ENCODE measurements around the gene KBTBD4. TPM values are rescaled to one million over a fixed set of nuclear protein-coding genes. Genes with fewer than 3 reads are reported as not detected.

KBTBD4 gene
- total RNA-seq, 1 experiment from 2014 or later: 12.3 TPM

DNA sequence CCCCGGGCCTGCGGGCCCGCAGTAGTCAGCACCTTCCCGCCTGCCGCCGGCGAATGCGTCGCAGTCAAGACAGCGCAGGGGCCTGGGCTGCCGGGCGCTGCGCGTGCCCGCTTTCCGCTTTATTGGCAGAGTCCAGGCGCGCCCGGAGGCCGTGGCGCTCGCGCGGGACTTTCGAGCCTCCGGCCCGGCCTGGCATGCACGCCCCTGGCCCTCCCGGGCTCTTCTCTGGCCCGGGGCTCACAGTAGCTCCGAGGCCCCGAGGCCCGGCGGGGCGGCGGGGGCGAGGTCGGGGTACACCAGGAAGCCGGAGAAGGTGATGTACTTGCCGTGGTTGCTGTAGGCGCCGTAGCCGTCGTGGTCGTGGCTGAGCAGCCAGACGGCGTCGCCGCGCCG, 10.8 kb upstream of the KBTBD4 start (continued):
- TF ChIP-seq NFATC4 (CRISPR knock-in tag; IDR thresholded peaks at IDR 0.05): no peak
- TF ChIP-seq NR2C2 (CRISPR knock-in tag; IDR thresholded peaks at IDR 0.05): no peak
- TF ChIP-seq, protein P1, sequence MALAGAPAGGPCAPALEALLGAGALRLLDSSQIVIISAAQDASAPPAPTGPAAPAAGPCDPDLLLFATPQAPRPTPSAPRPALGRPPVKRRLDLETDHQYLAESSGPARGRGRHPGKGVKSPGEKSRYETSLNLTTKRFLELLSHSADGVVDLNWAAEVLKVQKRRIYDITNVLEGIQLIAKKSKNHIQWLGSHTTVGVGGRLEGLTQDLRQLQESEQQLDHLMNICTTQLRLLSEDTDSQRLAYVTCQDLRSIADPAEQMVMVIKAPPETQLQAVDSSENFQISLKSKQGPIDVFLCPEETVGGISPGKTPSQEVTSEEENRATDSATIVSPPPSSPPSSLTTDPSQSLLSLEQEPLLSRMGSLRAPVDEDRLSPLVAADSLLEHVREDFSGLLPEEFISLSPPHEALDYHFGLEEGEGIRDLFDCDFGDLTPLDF (CRISPR knock-in tag; IDR thresholded peaks at IDR 0.05): no peak
- no peak for TF ChIP-seq OVOL2 (CRISPR knock-in tag; IDR thresholded peaks at IDR 0.05; ENCODE audit: borderline replicate concordance)
- TF ChIP-seq FOXJ3 (CRISPR knock-in tag; IDR thresholded peaks at IDR 0.05; ENCODE audit: borderline replicate concordance): no peak
- no peak for TF ChIP-seq NFE2L1 (CRISPR knock-in tag; IDR thresholded peaks at IDR 0.05)
- TF ChIP-seq IRF2 (CRISPR knock-in tag; IDR thresholded peaks at IDR 0.05; ENCODE audit: borderline replicate concordance, low read depth): no peak
- TF ChIP-seq JUN (CRISPR knock-in tag; IDR thresholded peaks at IDR 0.05): no peak
- TF ChIP-seq, protein P2, sequence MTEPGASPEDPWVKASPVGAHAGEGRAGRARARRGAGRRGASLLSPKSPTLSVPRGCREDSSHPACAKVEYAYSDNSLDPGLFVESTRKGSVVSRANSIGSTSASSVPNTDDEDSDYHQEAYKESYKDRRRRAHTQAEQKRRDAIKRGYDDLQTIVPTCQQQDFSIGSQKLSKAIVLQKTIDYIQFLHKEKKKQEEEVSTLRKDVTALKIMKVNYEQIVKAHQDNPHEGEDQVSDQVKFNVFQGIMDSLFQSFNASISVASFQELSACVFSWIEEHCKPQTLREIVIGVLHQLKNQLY (CRISPR knock-in tag; IDR thresholded peaks at IDR 0.05): no peak
- no peak for TF ChIP-seq GRHL2 (CRISPR knock-in tag; IDR thresholded peaks at IDR 0.05; ENCODE audit: insufficient replicate concordance, severe bottlenecking)
- TF ChIP-seq, protein P3, sequence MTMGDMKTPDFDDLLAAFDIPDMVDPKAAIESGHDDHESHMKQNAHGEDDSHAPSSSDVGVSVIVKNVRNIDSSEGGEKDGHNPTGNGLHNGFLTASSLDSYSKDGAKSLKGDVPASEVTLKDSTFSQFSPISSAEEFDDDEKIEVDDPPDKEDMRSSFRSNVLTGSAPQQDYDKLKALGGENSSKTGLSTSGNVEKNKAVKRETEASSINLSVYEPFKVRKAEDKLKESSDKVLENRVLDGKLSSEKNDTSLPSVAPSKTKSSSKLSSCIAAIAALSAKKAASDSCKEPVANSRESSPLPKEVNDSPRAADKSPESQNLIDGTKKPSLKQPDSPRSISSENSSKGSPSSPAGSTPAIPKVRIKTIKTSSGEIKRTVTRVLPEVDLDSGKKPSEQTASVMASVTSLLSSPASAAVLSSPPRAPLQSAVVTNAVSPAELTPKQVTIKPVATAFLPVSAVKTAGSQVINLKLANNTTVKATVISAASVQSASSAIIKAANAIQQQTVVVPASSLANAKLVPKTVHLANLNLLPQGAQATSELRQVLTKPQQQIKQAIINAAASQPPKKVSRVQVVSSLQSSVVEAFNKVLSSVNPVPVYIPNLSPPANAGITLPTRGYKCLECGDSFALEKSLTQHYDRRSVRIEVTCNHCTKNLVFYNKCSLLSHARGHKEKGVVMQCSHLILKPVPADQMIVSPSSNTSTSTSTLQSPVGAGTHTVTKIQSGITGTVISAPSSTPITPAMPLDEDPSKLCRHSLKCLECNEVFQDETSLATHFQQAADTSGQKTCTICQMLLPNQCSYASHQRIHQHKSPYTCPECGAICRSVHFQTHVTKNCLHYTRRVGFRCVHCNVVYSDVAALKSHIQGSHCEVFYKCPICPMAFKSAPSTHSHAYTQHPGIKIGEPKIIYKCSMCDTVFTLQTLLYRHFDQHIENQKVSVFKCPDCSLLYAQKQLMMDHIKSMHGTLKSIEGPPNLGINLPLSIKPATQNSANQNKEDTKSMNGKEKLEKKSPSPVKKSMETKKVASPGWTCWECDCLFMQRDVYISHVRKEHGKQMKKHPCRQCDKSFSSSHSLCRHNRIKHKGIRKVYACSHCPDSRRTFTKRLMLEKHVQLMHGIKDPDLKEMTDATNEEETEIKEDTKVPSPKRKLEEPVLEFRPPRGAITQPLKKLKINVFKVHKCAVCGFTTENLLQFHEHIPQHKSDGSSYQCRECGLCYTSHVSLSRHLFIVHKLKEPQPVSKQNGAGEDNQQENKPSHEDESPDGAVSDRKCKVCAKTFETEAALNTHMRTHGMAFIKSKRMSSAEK (CRISPR knock-in tag; IDR thresholded peaks at IDR 0.05; ENCODE audit: borderline replicate concordance): no peak

DNA sequence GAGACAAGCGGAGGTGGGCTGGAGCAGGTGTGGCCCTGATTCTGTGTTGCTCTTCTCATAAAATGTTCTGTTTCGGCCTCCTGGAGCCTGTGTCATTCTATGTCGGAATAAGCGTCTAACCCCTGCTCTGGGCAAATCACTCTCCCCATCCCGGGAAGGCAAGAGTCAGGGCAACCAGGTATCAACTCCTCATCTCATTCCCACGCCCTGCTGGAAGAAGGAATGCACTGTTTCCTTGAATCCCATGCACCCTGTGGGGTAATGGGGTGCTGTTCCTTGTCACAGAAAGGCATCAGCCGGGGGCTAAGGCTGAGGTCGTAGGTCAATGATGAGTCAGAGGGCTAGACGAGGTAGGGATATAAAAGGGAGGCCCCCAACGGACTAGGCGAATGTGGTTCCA, 10.3 kb upstream of the KBTBD4 start:
- no peak for ATAC-seq
- Mint-ChIP-seq H3K27me3 (ENCODE audit: low read depth) (peaks cover 47% of the 10 kb centered on the region), H3K4me3 (no peak overlapping the region), H3K36me3 (peaks cover 11% of the 10 kb centered on the region), H3K4me1 (peaks cover 20% of the 10 kb centered on the region), H3K27ac (no peak overlapping the region), H3K9me3 (no peaks in the 10 kb centered on the region)
- ChIA-PET POLR2A (no interaction called here), CTCF (no interaction called here)
- TF ChIP-seq ETV6 (CRISPR knock-in tag; IDR thresholded peaks at IDR 0.05): no peak
- TF ChIP-seq ZNF416 (CRISPR knock-in tag; IDR thresholded peaks at IDR 0.05): no peak
- TF ChIP-seq, protein P1 (CRISPR knock-in tag; IDR thresholded peaks at IDR 0.05): no peak
- TF ChIP-seq MXD4 (CRISPR knock-in tag; IDR thresholded peaks at IDR 0.05; ENCODE audit: borderline replicate concordance): no peak
- TF ChIP-seq HMGA2 (CRISPR knock-in tag; IDR thresholded peaks at IDR 0.05): no peak
- TF ChIP-seq, protein P4, sequence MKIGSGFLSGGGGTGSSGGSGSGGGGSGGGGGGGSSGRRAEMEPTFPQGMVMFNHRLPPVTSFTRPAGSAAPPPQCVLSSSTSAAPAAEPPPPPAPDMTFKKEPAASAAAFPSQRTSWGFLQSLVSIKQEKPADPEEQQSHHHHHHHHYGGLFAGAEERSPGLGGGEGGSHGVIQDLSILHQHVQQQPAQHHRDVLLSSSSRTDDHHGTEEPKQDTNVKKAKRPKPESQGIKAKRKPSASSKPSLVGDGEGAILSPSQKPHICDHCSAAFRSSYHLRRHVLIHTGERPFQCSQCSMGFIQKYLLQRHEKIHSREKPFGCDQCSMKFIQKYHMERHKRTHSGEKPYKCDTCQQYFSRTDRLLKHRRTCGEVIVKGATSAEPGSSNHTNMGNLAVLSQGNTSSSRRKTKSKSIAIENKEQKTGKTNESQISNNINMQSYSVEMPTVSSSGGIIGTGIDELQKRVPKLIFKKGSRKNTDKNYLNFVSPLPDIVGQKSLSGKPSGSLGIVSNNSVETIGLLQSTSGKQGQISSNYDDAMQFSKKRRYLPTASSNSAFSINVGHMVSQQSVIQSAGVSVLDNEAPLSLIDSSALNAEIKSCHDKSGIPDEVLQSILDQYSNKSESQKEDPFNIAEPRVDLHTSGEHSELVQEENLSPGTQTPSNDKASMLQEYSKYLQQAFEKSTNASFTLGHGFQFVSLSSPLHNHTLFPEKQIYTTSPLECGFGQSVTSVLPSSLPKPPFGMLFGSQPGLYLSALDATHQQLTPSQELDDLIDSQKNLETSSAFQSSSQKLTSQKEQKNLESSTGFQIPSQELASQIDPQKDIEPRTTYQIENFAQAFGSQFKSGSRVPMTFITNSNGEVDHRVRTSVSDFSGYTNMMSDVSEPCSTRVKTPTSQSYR (CRISPR knock-in tag; IDR thresholded peaks at IDR 0.05): no peak
- TF ChIP-seq TEAD4 (CRISPR knock-in tag; IDR thresholded peaks at IDR 0.05): no peak
- TF ChIP-seq, protein P5, sequence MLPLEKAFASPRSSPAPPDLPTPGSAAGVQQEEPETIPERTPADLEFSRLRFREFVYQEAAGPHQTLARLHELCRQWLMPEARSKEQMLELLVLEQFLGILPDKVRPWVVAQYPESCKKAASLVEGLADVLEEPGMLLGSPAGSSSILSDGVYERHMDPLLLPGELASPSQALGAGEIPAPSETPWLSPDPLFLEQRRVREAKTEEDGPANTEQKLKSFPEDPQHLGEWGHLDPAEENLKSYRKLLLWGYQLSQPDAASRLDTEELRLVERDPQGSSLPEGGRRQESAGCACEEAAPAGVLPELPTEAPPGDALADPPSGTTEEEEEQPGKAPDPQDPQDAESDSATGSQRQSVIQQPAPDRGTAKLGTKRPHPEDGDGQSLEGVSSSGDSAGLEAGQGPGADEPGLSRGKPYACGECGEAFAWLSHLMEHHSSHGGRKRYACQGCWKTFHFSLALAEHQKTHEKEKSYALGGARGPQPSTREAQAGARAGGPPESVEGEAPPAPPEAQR (CRISPR knock-in tag; IDR thresholded peaks at IDR 0.05): no peak
- no peak for TF ChIP-seq NR1H2 (CRISPR knock-in tag; IDR thresholded peaks at IDR 0.05)
- no peak for TF ChIP-seq NFYB (CRISPR knock-in tag; conservative IDR thresholded peaks at IDR 0.05; ENCODE audit: low read depth)
- no peak for TF ChIP-seq GRHL2 (CRISPR knock-in tag; IDR thresholded peaks at IDR 0.05; ENCODE audit: insufficient replicate concordance, severe bottlenecking)
- TF ChIP-seq, protein P6, sequence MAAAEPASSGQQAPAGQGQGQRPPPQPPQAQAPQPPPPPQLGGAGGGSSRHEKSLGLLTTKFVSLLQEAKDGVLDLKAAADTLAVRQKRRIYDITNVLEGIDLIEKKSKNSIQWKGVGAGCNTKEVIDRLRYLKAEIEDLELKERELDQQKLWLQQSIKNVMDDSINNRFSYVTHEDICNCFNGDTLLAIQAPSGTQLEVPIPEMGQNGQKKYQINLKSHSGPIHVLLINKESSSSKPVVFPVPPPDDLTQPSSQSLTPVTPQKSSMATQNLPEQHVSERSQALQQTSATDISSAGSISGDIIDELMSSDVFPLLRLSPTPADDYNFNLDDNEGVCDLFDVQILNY (CRISPR knock-in tag; IDR thresholded peaks at IDR 0.05): no peak
- DNase-seq (ENCODE audit: low spot score): no peak

All from WTC11 (cell line).